K562 (cell line): ENCODE results near the gene NRXN2. TPM values are rescaled to one million over a fixed set of nuclear protein-coding genes. Genes with fewer than 3 reads are reported as not detected.
A peak's percentile ranks its signal among the peaks of the same experiment; 100 is the strongest.

Source experiments
- ATAC-seq: fragments of 200-7000 bp; cut with Tn5 transposase; 3 replicates; pipeline ENCODE4 v1.9.1; 2020; ENCODE audit warnings: moderate library complexity
- BruUV-seq: library from RNA; stranded (reverse); fragments of 400-500 nt; replicated peaks from 2 replicates; lab custom pipeline; 2021; lab: Mats Ljungman, UMichigan
- CTCF ChIA-PET: fragments of 300-600 bp; formaldehyde crosslinking; extraction: SDS; loops from one replicate; lab custom pipeline; 2021; ENCODE audit warnings: low intra/inter-chr PET ratio; lab: Yijun Ruan, JAX
- POLR2A ChIA-PET: fragments of 300-600, 350-650 bp; sonication (Branson Sonifier 250); formaldehyde crosslinking; extraction: SDS; loops from one replicate; lab custom pipeline; 2021; ENCODE audit warnings: antibody characterized with exemption, inconsistent platforms; lab: Yijun Ruan, JAX
- DNase-seq, 4 experiments: peaks; one replicate each; pipeline versions ENCODE4 v3.0.0 to v3.0.0-alpha.2; 2011 to 2018; ENCODE audit warnings: low spot score in 3 of 4, mixed read lengths in 3 of 4; ENCODE audit errors: extremely low read depth in 1 of 4
- FAIRE-seq: peaks from 2 replicates; lab custom pipeline; 2011; peaks lifted over from hg19 to GRCh38; lab: Jason Lieb, UNC
- H2AFZ ChIP-seq: 2 replicates; pipeline ENCODE4 v1.6.0; 2011; ENCODE audit warnings: low read depth, low read length, control low read depth, inconsistent platforms
- H3K27ac ChIP-seq: fragments of 200-600 bp; 3 replicates; pipeline ENCODE4 v1.8.0; 2011; ENCODE audit warnings: low read depth, mild to moderate bottlenecking, control low read depth, inconsistent platforms, low read length, moderate library complexity, mixed read lengths; ENCODE audit errors: extremely low read depth
- H3K27me3 ChIP-seq, 2 experiments: fragments of 300-600 bp in 1 of 2; 2 replicates in 1 of 2; 3 replicates in 1 of 2; pipeline versions ENCODE4 v1.6.0 to v1.8.0; 2011; ENCODE audit warnings: inconsistent platforms in 2 of 2, low read length in 2 of 2, mild to moderate bottlenecking in 1 of 2, mixed read lengths in 1 of 2, moderate library complexity in 1 of 2; ENCODE audit not compliant: control insufficient read depth in 2 of 2, insufficient read depth in 2 of 2
- H3K36me3 ChIP-seq: fragments of 300-600 bp; 3 replicates; pipeline ENCODE4 v1.8.0; 2011; ENCODE audit warnings: mild to moderate bottlenecking, low read length, inconsistent platforms; ENCODE audit not compliant: control insufficient read depth, insufficient read depth
- H3K4me1 ChIP-seq, 2 experiments: fragments of 200-600 bp in 1 of 2; replicated peaks in 1 of 2; 2 replicates in 1 of 2; 3 replicates in 1 of 2; pipeline versions ENCODE4 v1.5.1 to v1.8.0; 2011; ENCODE audit warnings: inconsistent platforms in 2 of 2, low read length in 2 of 2, mild to moderate bottlenecking in 1 of 2, mixed read lengths in 1 of 2, moderate library complexity in 1 of 2; ENCODE audit not compliant: control insufficient read depth in 2 of 2, insufficient read depth in 2 of 2
- H3K4me2 ChIP-seq: 2 replicates; pipeline ENCODE4 v1.6.1; 2011; ENCODE audit warnings: low read length, control low read depth, inconsistent platforms, mixed read lengths; ENCODE audit not compliant: insufficient read depth
- H3K4me3 ChIP-seq: fragments of 200-600 bp; sonication (generic), shearing (Covaris generic); 2 replicates; pipeline ENCODE4 v1.5.1; 2016; ENCODE audit warnings: control low read depth, inconsistent platforms
- H3K79me2 ChIP-seq: fragments of 200-600 bp; 3 replicates; pipeline ENCODE4 v1.8.0; 2011; ENCODE audit warnings: low read length, inconsistent platforms; ENCODE audit not compliant: control insufficient read depth, insufficient read depth
- H3K9ac ChIP-seq, 2 experiments: 2 replicates each; pipeline versions ENCODE4 v1.6.0 to v1.6.1; 2011; ENCODE audit warnings: low read depth in 2 of 2, low read length in 2 of 2, control low read depth in 1 of 2, inconsistent platforms in 1 of 2, mild to moderate bottlenecking in 1 of 2, mixed read lengths in 1 of 2; ENCODE audit not compliant: insufficient read depth in 1 of 2
- H3K9me1 ChIP-seq: one replicate; pipeline ENCODE4 v1.6.0; 2011; ENCODE audit warnings: inconsistent platforms, mild to moderate bottlenecking, low read length, moderate library complexity; ENCODE audit not compliant: control insufficient read depth, insufficient read depth
- H3K9me3 ChIP-seq: replicated peaks from 2 replicates; pipeline ENCODE4 v1.5.1; 2011; ENCODE audit warnings: low read depth, low read length, inconsistent platforms; ENCODE audit not compliant: control insufficient read depth, insufficient read depth
- H4K20me1 ChIP-seq: replicated peaks from 2 replicates; pipeline ENCODE4 v1.6.1; 2011; ENCODE audit warnings: low read length, inconsistent platforms, mixed read lengths; ENCODE audit not compliant: control insufficient read depth, insufficient read depth
- NBN ChIP-seq: fragments of 450-650 bp; IDR thresholded peaks from 2 replicates; pipeline ENCODE4 v1.6.1; 2016; ENCODE audit warnings: low read depth, mild to moderate bottlenecking
- NFE2L1 ChIP-seq: fragments of 450-650 bp; IDR thresholded peaks from 2 replicates; pipeline ENCODE4 v1.6.1; 2016; ENCODE audit warnings: missing genetic modification characterization, low read depth, mild to moderate bottlenecking, missing compliant biosample characterization, moderate library complexity, borderline replicate concordance
- STAT5B ChIP-seq: fragments of 250-450 bp; sonication (Bioruptor Pico); IDR thresholded peaks from 2 replicates; pipeline ENCODE4 v1.8.0; 2021; ENCODE audit warnings: mild to moderate bottlenecking, inconsistent platforms
- YY1 ChIP-seq, 3 experiments: IDR thresholded peaks; 2 replicates each; pipeline ENCODE4 v1.6.1; 2011; ENCODE audit warnings: low read length in 2 of 3, mild to moderate bottlenecking in 2 of 3, moderate library complexity in 2 of 3, borderline replicate concordance in 1 of 3, control low read depth in 1 of 3, low read depth in 1 of 3; ENCODE audit not compliant: insufficient read depth in 3 of 3, insufficient replicate concordance in 2 of 3, control insufficient read depth in 1 of 3, insufficient read length in 1 of 3; ENCODE audit errors: extremely low read depth in 1 of 3
- ZNF561 ChIP-seq: fragments of 450-650 bp; formaldehyde crosslinking; conservative IDR thresholded peaks from 2 replicates; pipeline ENCODE4 v1.4.0; 2020; ENCODE audit warnings: mild to moderate bottlenecking, moderate library complexity
- WGBS: fragments of 100-300 bp; shearing (Covaris generic); methylation state at CpG from one replicate; pipeline ENCODE4 v1.1.6; 2016; ENCODE audit warnings: low coverage, mixed read lengths; ENCODE audit not compliant: insufficient coverage; ENCODE audit errors: missing lambda C conversion rate; 5-methylcytosine and 5-hydroxymethylcytosine counted together
- in situ Hi-C: fragments of 300-500 bp; cut with MboI; formaldehyde crosslinking; loops from 4 replicates; pipeline ENCODE4 v1.15.0; 2018; ENCODE audit warnings: inconsistent platforms, mixed read lengths
- intact Hi-C: fragments of 100-400 bp; cut with micrococcal nuclease; formaldehyde crosslinking; loops from 2 replicates; pipeline ENCODE4 v1.14.2; 2022
- polyA plus RNA-seq, 8 experiments: library from polyadenylated mRNA; depleted of rRNA in 4 of 8; stranded (reverse) in 5 of 8; unstranded in 3 of 8; fragments of >200 nt; fragmentation: Nextera tagmentation in 2 of 8; fragmentation: Illumina TruSeq in 1 of 8; extraction: Ambion mirVana in 2 of 8; extraction: Trizol in 1 of 8; gene quantifications; 2 replicates each; pipeline versions ENCODE4 v1.2.1 to v1.2.3, GENCODE V29; 2011 to 2014; ENCODE audit warnings: inconsistent platforms in 1 of 8, missing spikeins in 1 of 8
- total RNA-seq, 7 experiments: library from RNA; depleted of rRNA in 6 of 7; stranded (reverse); fragments of >200 nt in 6 of 7; fragmentation: Illumina TruSeq in 2 of 7; extraction: Trizol in 2 of 7; gene quantifications; 2 replicates each; pipeline versions ENCODE4 v1.2.1 to v1.2.3, GENCODE V29; 2011 to 2021; ENCODE audit warnings: low replicate concordance in 1 of 7
- TF ChIP-seq, protein P1 (sequence below): fragments of 250-450 bp; sonication (Bioruptor Pico); IDR thresholded peaks from 2 replicates; pipeline ENCODE4 v1.4.0; 2020; ENCODE audit warnings: mild to moderate bottlenecking, moderate library complexity
- TF ChIP-seq, protein P2 (sequence below): sonication (generic); formaldehyde crosslinking; IDR thresholded peaks from 2 replicates; pipeline ENCODE4 v1.8.1; 2023; ENCODE audit warnings: missing genetic modification reagents, mild to moderate bottlenecking, borderline replicate concordance
- TF ChIP-seq, protein P3 (sequence below): fragments of 250-450 bp; sonication (Bioruptor Pico); IDR thresholded peaks from 2 replicates; pipeline ENCODE4 v1.5.0; 2021; ENCODE audit warnings: mild to moderate bottlenecking, borderline replicate concordance

Gene NRXN2
- total and polyA plus RNA-seq, 9 of the 15 experiments (the other 6 are each of a cell fraction or from before 2014, with no cell fraction given) = 0.07 to 0.47 (median 0.15) TPM; not detected in 4

DNA sequence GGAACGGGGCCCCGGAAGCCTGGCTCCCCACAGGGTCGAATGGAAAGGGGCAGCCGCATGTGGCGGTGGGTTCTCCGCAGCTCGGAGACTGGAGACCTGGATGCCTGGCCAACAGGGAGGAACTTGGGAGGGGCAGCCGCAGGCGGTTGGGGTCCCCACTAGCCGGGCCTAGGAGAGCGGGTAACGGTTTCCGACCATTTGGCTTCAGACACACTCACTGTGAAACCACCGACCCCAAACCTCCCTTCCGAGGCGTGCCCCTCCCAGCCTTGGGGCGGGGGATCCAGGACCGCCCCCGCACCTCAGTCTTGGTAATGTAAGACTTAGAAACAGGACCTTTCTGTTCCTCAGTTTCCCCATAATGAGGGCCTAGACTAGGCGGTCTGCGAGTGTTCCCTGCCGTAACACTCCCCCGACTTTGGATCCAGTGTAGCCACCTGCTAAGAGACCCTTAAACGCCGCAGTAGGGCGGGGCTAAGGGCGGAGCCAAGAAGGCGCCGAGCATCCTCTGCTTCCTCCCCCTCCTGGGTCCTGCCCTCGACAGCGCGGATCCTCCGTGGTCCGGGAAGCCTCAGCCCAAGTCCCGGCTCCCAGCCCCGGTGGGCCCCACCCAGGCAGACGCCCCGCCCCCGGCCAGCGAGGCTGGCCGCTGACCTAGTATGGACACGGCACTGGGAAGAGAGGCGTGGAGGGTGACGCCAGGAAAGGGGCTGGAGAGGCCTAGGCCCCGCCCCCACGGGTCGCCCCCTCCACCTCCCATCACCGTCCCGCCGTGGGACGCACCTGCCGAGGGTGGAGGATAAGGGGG lies 22.7 kb upstream of the NRXN2 start:
- peak; percentile 86 to 94 (median 92) for DNase-seq
- peak overlapping the region; percentile 47 for H3K4me3 ChIP-seq
- H3K4me2 ChIP-seq = peak overlapping the region; percentile 77
- peak; percentile 79 for ATAC-seq
- H3K9me3 ChIP-seq = no peaks in the 10 kb centered on the region
- no peaks in the 10 kb centered on the region for H3K9me1 ChIP-seq
- H4K20me1 ChIP-seq = no peaks in the 10 kb centered on the region; the same call in 1 of the 2 replicates
- peak overlapping the region; percentile 61 to 89 for H3K9ac ChIP-seq
- intact Hi-C loops = no loop called here
- BruUV-seq = no TSS peak
- H3K27ac ChIP-seq = peak overlapping the region; percentile 73
- peak; percentile 78 for FAIRE-seq
- peaks cover 12 to 61% of the 10 kb centered on the region in 2 experiments; a peak in 3 of 5 replicates for H3K4me1 ChIP-seq
- WGBS = 3% methylated on average over 37 of the region's 52 CpGs
- POLR2A ChIA-PET = interaction anchor here (0.6 to 2.0 kb wide), 4 partner anchors 14 to 151 kb away, joined by 3 to 18 read pairs (median 9); partner anchors contain the start of gene PYGM
- peak overlapping the region; percentile 85 for H2AFZ ChIP-seq
- in situ Hi-C loops = no loop called here
- CTCF ChIA-PET = no interaction called here
- H3K36me3 ChIP-seq = no peaks in the 10 kb centered on the region
- H3K79me2 ChIP-seq = no peaks in the 10 kb centered on the region
- no peaks in the 10 kb centered on the region; a peak in 1 of 5 replicates for H3K27me3 ChIP-seq
- TF ChIP-seq ZNF561 (CRISPR knock-in tag) = no peak
- no peak for TF ChIP-seq YY1 (IDR thresholded peaks at IDR 0.05; ENCODE audit: borderline replicate concordance in 1 of 3, control insufficient read depth in 1 of 3, extremely low read depth in 1 of 3, insufficient read depth in 3 of 3, insufficient read length in 1 of 3, insufficient replicate concordance in 2 of 3, low read depth in 1 of 3, low read length in 2 of 3)
- TF ChIP-seq NBN = no peak
- TF ChIP-seq, protein P1, sequence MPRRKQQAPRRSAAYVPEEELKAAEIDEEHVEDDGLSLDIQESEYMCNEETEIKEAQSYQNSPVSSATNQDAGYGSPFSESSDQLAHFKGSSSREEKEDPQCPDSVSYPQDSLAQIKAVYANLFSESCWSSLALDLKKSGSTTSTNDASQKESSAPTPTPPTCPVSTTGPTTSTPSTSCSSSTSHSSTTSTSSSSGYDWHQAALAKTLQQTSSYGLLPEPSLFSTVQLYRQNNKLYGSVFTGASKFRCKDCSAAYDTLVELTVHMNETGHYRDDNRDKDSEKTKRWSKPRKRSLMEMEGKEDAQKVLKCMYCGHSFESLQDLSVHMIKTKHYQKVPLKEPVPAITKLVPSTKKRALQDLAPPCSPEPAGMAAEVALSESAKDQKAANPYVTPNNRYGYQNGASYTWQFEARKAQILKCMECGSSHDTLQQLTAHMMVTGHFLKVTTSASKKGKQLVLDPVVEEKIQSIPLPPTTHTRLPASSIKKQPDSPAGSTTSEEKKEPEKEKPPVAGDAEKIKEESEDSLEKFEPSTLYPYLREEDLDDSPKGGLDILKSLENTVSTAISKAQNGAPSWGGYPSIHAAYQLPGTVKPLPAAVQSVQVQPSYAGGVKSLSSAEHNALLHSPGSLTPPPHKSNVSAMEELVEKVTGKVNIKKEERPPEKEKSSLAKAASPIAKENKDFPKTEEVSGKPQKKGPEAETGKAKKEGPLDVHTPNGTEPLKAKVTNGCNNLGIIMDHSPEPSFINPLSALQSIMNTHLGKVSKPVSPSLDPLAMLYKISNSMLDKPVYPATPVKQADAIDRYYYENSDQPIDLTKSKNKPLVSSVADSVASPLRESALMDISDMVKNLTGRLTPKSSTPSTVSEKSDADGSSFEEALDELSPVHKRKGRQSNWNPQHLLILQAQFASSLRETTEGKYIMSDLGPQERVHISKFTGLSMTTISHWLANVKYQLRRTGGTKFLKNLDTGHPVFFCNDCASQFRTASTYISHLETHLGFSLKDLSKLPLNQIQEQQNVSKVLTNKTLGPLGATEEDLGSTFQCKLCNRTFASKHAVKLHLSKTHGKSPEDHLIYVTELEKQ = no peak
- TF ChIP-seq, protein P2, sequence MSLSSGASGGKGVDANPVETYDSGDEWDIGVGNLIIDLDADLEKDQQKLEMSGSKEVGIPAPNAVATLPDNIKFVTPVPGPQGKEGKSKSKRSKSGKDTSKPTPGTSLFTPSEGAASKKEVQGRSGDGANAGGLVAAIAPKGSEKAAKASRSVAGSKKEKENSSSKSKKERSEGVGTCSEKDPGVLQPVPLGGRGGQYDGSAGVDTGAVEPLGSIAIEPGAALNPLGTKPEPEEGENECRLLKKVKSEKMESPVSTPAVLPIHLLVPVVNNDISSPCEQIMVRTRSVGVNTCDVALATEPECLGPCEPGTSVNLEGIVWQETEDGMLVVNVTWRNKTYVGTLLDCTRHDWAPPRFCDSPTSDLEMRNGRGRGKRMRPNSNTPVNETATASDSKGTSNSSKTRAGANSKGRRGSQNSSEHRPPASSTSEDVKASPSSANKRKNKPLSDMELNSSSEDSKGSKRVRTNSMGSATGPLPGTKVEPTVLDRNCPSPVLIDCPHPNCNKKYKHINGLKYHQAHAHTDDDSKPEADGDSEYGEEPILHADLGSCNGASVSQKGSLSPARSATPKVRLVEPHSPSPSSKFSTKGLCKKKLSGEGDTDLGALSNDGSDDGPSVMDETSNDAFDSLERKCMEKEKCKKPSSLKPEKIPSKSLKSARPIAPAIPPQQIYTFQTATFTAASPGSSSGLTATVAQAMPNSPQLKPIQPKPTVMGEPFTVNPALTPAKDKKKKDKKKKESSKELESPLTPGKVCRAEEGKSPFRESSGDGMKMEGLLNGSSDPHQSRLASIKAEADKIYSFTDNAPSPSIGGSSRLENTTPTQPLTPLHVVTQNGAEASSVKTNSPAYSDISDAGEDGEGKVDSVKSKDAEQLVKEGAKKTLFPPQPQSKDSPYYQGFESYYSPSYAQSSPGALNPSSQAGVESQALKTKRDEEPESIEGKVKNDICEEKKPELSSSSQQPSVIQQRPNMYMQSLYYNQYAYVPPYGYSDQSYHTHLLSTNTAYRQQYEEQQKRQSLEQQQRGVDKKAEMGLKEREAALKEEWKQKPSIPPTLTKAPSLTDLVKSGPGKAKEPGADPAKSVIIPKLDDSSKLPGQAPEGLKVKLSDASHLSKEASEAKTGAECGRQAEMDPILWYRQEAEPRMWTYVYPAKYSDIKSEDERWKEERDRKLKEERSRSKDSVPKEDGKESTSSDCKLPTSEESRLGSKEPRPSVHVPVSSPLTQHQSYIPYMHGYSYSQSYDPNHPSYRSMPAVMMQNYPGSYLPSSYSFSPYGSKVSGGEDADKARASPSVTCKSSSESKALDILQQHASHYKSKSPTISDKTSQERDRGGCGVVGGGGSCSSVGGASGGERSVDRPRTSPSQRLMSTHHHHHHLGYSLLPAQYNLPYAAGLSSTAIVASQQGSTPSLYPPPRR = no peak
- no peak for TF ChIP-seq STAT5B (CRISPR knock-in tag)
- no peak for TF ChIP-seq NFE2L1 (tag)
- TF ChIP-seq, protein P3, sequence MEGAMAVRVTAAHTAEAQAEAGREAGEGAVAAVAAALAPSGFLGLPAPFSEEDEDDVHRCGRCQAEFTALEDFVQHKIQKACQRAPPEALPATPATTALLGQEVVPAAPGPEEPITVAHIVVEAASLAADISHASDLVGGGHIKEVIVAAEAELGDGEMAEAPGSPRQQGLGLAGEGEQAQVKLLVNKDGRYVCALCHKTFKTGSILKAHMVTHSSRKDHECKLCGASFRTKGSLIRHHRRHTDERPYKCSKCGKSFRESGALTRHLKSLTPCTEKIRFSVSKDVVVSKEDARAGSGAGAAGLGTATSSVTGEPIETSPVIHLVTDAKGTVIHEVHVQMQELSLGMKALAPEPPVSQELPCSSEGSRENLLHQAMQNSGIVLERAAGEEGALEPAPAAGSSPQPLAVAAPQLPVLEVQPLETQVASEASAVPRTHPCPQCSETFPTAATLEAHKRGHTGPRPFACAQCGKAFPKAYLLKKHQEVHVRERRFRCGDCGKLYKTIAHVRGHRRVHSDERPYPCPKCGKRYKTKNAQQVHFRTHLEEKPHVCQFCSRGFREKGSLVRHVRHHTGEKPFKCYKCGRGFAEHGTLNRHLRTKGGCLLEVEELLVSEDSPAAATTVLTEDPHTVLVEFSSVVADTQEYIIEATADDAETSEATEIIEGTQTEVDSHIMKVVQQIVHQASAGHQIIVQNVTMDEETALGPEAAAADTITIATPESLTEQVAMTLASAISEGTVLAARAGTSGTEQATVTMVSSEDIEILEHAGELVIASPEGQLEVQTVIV (CRISPR knock-in tag) = no peak
